ENCODE measurements around the gene F7. TPM values are rescaled to one million over a fixed set of nuclear protein-coding genes. Genes with fewer than 3 reads are reported as not detected.

The F7 gene
- total and polyA plus RNA-seq, 9 of the 15 experiments (the other 6 are each of a cell fraction or from before 2014, with no cell fraction given): not detected

GRCh38 chr13:113066142-113066455 is 39.5 kb upstream of the F7 start:
- TF ChIP-seq ELK1 (CRISPR knock-in tag; IDR thresholded peaks at IDR 0.05): no peak
- DNase-seq (ENCODE audit: extremely low read depth in 1 of 4, low spot score in 3 of 4) (no peak), ATAC-seq (no peak), FAIRE-seq (no peak)
- Histone ChIP-seq H3K9ac (ENCODE audit: insufficient read depth in 1 of 2, low read depth in 2 of 2, low read length in 2 of 2) (no peak overlapping the region; a peak in 1 of 4 replicates), H3K36me3 (ENCODE audit: control insufficient read depth, insufficient read depth, low read length) (no peaks in the 10 kb centered on the region), H3K4me2 (ENCODE audit: insufficient read depth, low read length) (no peak overlapping the region), H3K9me3 (replicated peaks; ENCODE audit: control insufficient read depth, insufficient read depth, low read depth, low read length) (no peaks in the 10 kb centered on the region), H3K4me1 (replicated peaks in 1 of 2; ENCODE audit: control insufficient read depth in 2 of 2, insufficient read depth in 2 of 2, low read length in 2 of 2) (peaks cover 4 to 18% of the 10 kb centered on the region in 2 experiments; a peak in 4 of 5 replicates), H4K20me1 (replicated peaks; ENCODE audit: control insufficient read depth, insufficient read depth, low read length) (no peaks in the 10 kb centered on the region), H3K4me3 (no peak overlapping the region), H2AFZ (ENCODE audit: low read depth, low read length) (no peak overlapping the region), H3K9me1 (ENCODE audit: control insufficient read depth, insufficient read depth, low read length) (no peaks in the 10 kb centered on the region), H3K27me3 (ENCODE audit: control insufficient read depth in 2 of 2, insufficient read depth in 2 of 2, low read length in 2 of 2) (peaks cover 30 to 60% of the 10 kb centered on the region in 2 experiments; a peak in 4 of 5 replicates), H3K79me2 (ENCODE audit: control insufficient read depth, insufficient read depth, low read length) (no peaks in the 10 kb centered on the region), H3K27ac (ENCODE audit: extremely low read depth, low read depth, low read length) (no peak overlapping the region)
- ChIA-PET CTCF (ENCODE audit: low intra/inter-chr PET ratio) (no interaction called here), POLR2A (no interaction called here)
- intact Hi-C loops (cut with micrococcal nuclease) (no loop called here), in situ Hi-C loops (cut with MboI) (no loop called here)
- BruUV-seq (replicated peaks): no TSS peak
- 6% methylated on average over 7 of the region's 10 CpGs for WGBS (ENCODE audit: insufficient coverage, low coverage, missing lambda C conversion rate)

- FAIRE-seq (no peak), ATAC-seq (no peak), DNase-seq (ENCODE audit: extremely low read depth in 1 of 4, low spot score in 3 of 4) (no peak)
- H3K27ac ChIP-seq (ENCODE audit: extremely low read depth, low read depth, low read length): no peak overlapping the region
- H3K4me2 ChIP-seq (ENCODE audit: insufficient read depth, low read length): no peak overlapping the region
- H3K36me3 ChIP-seq (ENCODE audit: control insufficient read depth, insufficient read depth, low read length): no peaks in the 10 kb centered on the region
- H3K9me1 ChIP-seq (ENCODE audit: control insufficient read depth, insufficient read depth, low read length): no peaks in the 10 kb centered on the region
- H3K27me3 ChIP-seq (ENCODE audit: control insufficient read depth in 2 of 2, insufficient read depth in 2 of 2, low read length in 2 of 2): peaks cover 30 to 60% of the 10 kb centered on the region in 2 experiments; a peak in 4 of 5 replicates
- POLR2A ChIA-PET: no interaction called here
- CTCF ChIA-PET (ENCODE audit: low intra/inter-chr PET ratio): no interaction called here
- intact Hi-C loops (cut with micrococcal nuclease): no loop called here
- H3K9ac ChIP-seq (ENCODE audit: insufficient read depth in 1 of 2, low read depth in 2 of 2, low read length in 2 of 2): no peak overlapping the region
- BruUV-seq (replicated peaks): no TSS peak
- no peak overlapping the region for H3K4me3 ChIP-seq
- no peaks in the 10 kb centered on the region for H3K9me3 ChIP-seq (replicated peaks; ENCODE audit: control insufficient read depth, insufficient read depth, low read depth, low read length)
- H2AFZ ChIP-seq (ENCODE audit: low read depth, low read length): no peak overlapping the region
- in situ Hi-C loops (cut with MboI): no loop called here
- TF ChIP-seq PYGO2 (tag; IDR thresholded peaks at IDR 0.05): no peak
- no peak for TF ChIP-seq ELF4 (CRISPR knock-in tag; IDR thresholded peaks at IDR 0.05)
- TF ChIP-seq GATAD2B (IDR thresholded peaks at IDR 0.05; ENCODE audit: borderline replicate concordance): no peak
- TF ChIP-seq XRCC5 (IDR thresholded peaks at IDR 0.05; ENCODE audit: low read depth, low read length): no peak
- no peaks in the 10 kb centered on the region for H3K79me2 ChIP-seq (ENCODE audit: control insufficient read depth, insufficient read depth, low read length)
- no peaks in the 10 kb centered on the region for H4K20me1 ChIP-seq (replicated peaks; ENCODE audit: control insufficient read depth, insufficient read depth, low read length)
- peaks cover 4 to 18% of the 10 kb centered on the region in 2 experiments; a peak in 4 of 5 replicates for H3K4me1 ChIP-seq (replicated peaks in 1 of 2; ENCODE audit: control insufficient read depth in 2 of 2, insufficient read depth in 2 of 2, low read length in 2 of 2)
- 11% methylated on average over 12 of the region's 19 CpGs for WGBS (ENCODE audit: insufficient coverage, low coverage, missing lambda C conversion rate)
Observed at GRCh38 chr13:113066746-113067145, 38.8 kb upstream of the F7 start.
